ENCODE results near the gene KRCC1.
"Not testable (repeated sequence)": the region's sequence is repeated elsewhere in the genome, so short reads cannot be mapped to it uniquely, and the experiment has no call there.

Gene KRCC1

DNA sequence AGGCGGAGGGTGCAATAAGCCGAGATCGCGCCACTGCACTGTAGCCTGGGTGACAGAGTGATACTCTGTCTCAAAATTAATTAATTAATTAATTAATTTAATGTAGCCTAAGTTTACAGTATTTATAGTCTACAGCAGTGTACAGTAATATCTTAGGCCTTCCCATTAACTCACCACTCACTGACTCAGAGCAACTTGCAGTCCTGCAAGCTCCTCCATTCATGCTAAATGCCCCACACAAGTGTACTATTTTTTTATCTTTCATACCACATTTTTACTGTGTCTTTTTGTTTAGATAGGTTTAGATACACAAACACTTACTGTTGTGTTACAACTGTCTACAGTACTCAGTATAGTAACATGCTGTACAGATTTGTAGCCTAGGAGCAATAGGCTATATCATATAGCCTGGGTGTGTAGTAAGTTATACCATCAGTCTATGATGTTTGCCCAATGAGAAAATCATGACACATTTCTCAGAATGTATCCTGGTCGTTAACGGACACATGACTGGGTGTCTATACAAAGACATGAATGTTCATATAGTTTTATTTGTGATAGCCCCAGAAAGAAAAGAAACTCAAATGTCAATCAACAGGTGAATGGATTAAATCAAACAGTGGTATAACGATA, 23.4 kb downstream of the KRCC1 start:
- H3K9me3 Mint-ChIP-seq, result no peaks in the 10 kb centered on the region
- no peak overlapping the region for H3K4me3 Mint-ChIP-seq
- no peak overlapping the region for H3K27ac Mint-ChIP-seq
- no peaks in the 10 kb centered on the region for H3K27me3 Mint-ChIP-seq
- H3K36me3 Mint-ChIP-seq, result peaks cover 29% of the 10 kb centered on the region
- H3K4me1 Mint-ChIP-seq, result peaks cover 32% of the 10 kb centered on the region

DNA sequence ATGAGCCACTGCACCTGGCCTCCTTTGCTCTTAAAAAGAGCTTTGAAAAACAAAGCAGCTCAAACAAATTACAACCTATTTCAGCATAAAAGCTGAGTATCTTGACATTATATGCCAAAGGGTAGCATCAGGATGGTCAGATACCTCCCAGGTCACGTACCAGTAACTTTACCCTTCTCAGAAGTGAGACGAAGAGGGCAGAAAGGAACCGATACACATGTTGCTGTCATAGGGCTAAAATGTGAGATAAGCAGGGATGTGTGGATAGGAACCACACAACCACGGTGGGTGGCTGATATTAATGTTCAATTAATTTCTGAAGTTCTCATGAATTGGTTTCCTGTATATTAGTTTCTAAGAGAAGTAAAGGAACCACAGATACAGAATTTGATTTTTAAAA, 26.7 kb downstream of the KRCC1 start:
- Mint-ChIP-seq H3K36me3 (peaks cover 23% of the 10 kb centered on the region), H3K27me3 (no peaks in the 10 kb centered on the region), H3K9me3 (no peaks in the 10 kb centered on the region), H3K4me3 (no peak overlapping the region), H3K4me1 (peaks cover 22% of the 10 kb centered on the region), H3K27ac (no peak overlapping the region)

DNA sequence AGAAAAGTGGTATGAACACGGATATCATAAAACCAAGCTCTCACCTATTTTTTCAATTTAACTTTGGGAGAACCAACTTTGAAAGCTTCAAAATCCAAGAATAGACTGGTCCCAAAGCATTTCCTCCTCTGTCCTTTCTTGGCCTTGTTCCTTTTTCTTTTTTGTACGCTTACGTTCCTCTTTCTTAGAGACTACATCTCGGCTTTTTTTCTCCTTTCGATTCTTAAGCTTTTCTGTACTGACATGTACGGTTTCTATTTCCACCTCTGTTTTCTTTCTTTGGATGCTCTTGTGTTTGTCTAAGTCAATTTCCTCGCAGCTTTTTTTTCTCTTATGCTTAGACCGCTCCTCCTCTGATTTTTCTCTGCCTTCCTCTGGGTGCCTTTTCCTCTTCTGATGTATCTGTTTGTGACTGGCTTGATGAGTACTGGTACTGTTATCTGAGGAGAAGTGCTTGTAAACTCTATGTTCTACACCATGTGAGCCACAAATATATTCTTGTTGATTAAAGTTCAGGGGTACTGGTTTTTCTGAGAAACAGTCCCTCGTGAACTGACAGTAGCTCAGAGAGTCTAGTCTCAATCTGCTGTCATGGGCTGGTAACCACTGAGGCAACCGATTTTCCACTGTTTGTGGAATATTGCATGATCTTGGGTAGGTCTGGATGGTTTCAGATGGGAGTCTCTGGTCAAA, 27.7 kb downstream of the KRCC1 start:
- Mint-ChIP-seq H3K36me3 (peaks cover 19% of the 10 kb centered on the region), H3K4me3 (peak overlapping the region; percentile 80), H3K27me3 (no peaks in the 10 kb centered on the region)

DNA sequence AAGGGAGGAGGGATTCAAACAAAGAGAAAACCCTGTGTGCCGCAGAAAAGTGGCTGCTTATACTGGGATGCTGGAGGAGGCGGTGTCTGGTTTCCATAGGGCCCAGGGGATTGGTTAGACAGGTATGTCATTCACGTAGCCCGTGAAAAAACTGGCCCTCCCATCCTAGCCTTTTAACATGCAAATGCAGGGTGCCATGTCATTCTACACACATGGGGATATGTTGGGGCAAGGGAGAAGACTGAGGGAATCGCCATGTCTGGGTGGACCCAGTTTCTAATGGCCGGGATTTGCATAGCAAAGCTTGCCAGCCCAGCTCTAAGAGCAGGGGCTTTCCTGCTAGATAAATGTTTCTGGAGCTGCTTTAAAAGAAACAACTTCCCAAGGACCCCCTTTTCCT, 31.1 kb downstream of the KRCC1 start:
- Mint-ChIP-seq H3K27ac (no peak overlapping the region), H3K4me3 (no peak overlapping the region), H3K9me3 (no peaks in the 10 kb centered on the region), H3K27me3 (no peaks in the 10 kb centered on the region), H3K4me1 (peaks cover 22% of the 10 kb centered on the region), H3K36me3 (peaks cover 15% of the 10 kb centered on the region)

More for the DNA sequence above, 27.7 kb downstream of the KRCC1 start:
- H3K27ac Mint-ChIP-seq, result peak overlapping the region; percentile 94
- peaks cover 22% of the 10 kb centered on the region for H3K4me1 Mint-ChIP-seq
- no peaks in the 10 kb centered on the region for H3K9me3 Mint-ChIP-seq

DNA sequence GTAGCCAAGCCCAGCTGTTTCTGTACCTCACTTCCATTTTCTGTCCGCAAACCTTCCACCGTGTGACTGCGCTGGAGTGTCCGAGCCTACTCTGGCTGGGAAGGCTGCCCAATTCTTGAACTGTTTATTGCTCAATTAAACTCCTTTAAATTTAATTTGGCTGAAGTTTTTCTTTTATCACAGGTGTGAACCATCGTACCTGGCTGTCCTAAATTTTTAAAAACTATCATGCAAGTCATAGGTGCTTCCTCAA, 33.0 kb downstream of the KRCC1 start:
- Mint-ChIP-seq H3K36me3 (peaks cover 3% of the 10 kb centered on the region), H3K4me3 (no peak overlapping the region), H3K27ac (no peak overlapping the region), H3K9me3 (no peaks in the 10 kb centered on the region), H3K4me1 (peaks cover 12% of the 10 kb centered on the region), H3K27me3 (no peaks in the 10 kb centered on the region)

DNA sequence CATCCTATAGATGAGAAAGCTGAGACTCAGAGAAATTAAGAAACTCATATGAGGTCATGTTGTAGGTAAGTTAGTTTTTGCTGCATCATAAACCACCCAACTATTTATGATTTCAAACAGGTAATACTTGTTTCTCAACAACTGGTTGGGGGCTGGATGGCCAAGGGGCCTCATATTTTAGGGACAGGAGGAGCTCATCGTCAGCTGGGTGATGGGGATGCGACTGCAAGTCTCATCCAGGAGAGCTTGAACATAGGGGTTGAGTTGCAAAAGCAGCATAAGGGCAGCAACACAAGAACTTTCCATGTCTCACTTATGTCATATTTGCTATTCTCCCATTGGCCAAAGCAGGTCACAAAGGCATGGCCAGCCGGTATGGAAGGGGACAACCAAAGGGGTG, 35.6 kb downstream of the KRCC1 start:
- no peaks in the 10 kb centered on the region for H3K36me3 Mint-ChIP-seq
- no peaks in the 10 kb centered on the region for H3K9me3 Mint-ChIP-seq
- no peak overlapping the region for H3K4me3 Mint-ChIP-seq
- H3K4me1 Mint-ChIP-seq, result peaks cover 17% of the 10 kb centered on the region
- H3K27me3 Mint-ChIP-seq, result no peaks in the 10 kb centered on the region
- H3K27ac Mint-ChIP-seq, result no peak overlapping the region

DNA sequence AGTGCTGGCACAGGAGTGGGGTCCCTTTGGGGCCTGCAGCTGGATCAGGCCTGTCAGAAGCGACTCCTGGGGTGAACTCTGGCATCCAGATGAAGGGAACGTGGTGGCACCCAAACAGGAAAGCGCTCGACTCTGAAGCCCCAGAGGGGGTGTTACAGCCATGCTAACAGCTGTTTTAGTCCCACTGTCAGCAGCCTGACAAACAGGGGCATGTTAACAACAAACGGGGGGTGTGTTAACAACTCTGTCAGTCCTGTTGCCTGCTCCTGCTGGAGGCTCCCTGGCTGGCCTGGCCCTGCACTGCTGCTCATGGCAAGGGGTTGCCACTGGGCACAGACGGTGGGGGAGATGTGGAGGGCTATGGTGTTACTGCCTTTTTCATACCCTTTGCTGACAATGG, 36.7 kb downstream of the KRCC1 start:
- Mint-ChIP-seq H3K4me3 (no peak overlapping the region), H3K27ac (no peak overlapping the region), H3K27me3 (no peaks in the 10 kb centered on the region), H3K4me1 (peaks cover 21% of the 10 kb centered on the region), H3K36me3 (no peaks in the 10 kb centered on the region), H3K9me3 (no peaks in the 10 kb centered on the region)

DNA sequence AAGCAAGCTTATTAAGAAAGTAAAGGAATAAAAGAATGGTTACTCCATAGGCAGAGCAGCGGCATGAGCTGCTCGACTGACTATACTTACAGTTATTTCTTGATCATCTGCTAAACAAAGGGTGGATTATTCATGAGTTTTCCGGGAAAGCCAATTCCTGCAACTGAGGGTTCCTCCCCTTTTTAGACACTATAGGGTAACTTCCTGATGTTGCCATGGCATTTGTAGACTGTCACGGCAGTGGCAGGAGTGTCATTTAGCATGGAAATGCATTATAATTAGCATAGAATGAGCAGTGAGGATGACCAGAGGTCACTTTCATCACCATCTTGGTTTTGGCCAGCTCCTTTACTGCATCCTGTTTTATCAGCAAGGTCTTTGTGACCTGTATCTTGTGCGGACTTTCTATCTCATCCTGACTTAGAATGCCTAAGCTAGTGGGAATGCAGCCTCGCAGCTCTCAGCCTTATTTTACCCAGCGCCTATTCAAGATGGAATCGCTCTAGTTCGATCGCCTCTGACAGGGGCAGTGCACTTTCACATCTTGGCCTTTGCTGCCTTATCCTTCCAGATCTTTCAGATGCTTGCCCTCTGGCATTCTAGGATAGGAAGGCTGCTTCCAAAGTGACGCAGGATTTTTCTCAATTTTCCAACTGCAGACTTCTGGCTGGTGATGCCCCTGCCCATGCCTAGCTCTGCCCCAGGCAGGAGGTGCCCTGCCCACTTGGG, 37.3 kb downstream of the KRCC1 start:
- H3K9me3 Mint-ChIP-seq, H3K27me3 Mint-ChIP-seq: not testable (repeated sequence)
- peak overlapping the region; percentile 8 for H3K27ac Mint-ChIP-seq

DNA sequence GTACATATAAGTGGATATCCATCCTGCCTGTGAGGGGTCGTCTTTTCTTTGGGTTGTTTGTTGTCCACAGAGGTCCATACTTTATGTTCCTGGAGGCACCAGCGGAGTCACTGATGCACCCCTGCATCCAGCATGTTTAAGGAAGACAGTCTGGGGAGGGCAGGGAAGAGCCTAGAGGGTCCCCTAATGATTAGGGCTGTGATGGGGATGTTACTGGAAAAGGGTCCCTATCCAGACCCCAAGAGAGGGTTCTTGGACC, 37.9 kb downstream of the KRCC1 start:
- H3K9me3 Mint-ChIP-seq, result not testable (repeated sequence)
- peak overlapping the region; percentile 8 for H3K27ac Mint-ChIP-seq

More for the DNA sequence above, 37.3 kb downstream of the KRCC1 start:
- Mint-ChIP-seq H3K4me3 (peak overlapping the region; percentile 99), H3K4me1 (peaks cover 21% of the 10 kb centered on the region)
- not testable (repeated sequence) for H3K36me3 Mint-ChIP-seq

DNA sequence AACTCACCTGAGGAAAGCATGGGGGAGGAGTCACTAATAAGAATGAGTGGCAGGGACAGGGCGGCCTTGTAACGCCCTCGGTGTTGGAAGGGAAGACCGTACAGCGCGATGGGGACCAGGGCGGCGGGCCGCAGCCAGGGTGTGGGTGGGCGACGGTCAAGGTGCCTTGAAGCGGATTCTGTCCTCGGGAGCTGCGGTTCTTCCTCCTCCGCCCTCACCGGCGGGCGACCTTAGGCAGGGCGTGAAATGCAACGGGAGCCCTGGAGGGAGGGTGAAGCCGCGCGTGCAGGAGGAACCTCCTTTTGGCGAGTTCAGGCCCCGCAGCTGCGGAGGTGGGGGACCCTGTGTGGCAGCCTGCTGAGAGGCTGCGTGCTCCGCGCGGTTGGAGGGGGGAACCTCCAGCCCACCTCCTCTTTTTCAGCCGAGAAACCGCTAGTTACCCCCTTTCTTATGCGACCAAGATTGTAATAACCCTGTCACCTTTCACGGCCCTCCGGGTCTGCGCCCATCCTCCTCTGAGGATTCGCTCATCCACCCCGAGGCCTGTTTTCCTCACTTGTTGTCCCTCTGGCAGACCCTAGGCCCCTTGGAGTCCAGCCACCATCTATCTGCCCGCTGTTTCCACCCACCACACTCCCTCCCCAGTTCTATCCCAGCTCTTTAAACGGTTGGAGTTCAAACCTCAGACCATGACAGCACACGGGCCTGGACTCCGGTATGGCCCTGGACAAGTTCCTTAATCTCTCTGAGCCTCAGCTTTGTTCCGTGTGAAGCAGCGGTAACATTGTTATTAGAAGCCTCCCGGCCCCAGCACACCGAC, 38.4 kb downstream of the KRCC1 start:
- Mint-ChIP-seq H3K4me3 (peak overlapping the region; percentile 99), H3K9me3 (no peaks in the 10 kb centered on the region), H3K27ac (peak overlapping the region; percentile 100), H3K4me1 (peaks cover 21% of the 10 kb centered on the region), H3K36me3 (no peaks in the 10 kb centered on the region), H3K27me3 (no peaks in the 10 kb centered on the region)

More for the DNA sequence above, 37.9 kb downstream of the KRCC1 start:
- peaks cover 21% of the 10 kb centered on the region for H3K4me1 Mint-ChIP-seq
- H3K36me3 Mint-ChIP-seq, H3K27me3 Mint-ChIP-seq: not testable (repeated sequence)
- H3K4me3 Mint-ChIP-seq, result peak overlapping the region; percentile 99

DNA sequence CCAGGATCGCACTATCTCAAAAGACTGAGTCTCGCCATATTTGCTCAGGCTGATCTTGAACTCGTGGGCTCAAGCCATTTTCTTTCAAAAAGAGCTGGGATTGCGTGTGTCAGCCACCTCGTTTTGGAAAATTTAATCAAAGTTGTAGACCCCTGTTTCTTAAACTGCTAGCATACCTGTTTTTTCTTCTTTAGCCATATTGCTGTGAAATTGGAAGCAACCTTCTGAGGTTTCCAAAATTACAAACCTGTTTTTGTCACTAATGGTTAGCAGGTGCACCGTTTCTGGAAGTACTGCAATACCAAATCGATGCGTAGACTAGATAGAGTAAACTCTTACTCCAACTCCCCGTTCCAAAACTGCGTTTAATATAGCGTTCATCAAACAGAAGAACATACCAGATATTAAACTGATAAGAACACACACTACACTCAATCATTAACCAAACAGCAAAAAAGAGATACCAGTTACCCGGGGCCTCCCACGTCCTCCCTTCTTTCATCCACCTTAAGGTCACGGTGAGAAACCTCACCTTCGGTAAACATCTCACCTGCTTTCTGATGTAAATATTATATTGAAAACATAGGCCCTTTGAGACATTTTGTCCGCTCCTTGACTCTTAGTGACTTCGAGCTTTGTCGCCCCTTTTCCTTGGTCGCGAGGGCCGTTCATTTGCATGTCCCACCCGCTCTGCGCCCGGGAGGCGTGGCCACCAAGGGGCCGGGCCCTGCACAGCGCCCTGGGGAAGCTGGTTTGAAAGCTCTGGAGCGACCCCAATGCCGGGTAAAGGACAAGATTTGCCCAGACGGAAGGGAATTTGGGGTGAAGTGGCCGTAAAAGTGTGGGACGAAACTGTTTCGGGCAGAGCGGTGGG, 39.3 kb downstream of the KRCC1 start, which contains the start of gene RNU2-63P:
Gene RNU2-63P, minus strand, starts transcription at position 462 of the 874 bp plus-strand sequence.
- H3K27ac Mint-ChIP-seq, result peak within 1 kb of the TSS; percentile 100
- H3K4me1 Mint-ChIP-seq, result peaks cover 21% of the 10 kb centered on the region
- no peaks in the 10 kb centered on the region for H3K27me3 Mint-ChIP-seq
- peak within 1 kb of the TSS; percentile 99 for H3K4me3 Mint-ChIP-seq
- no peaks in the 10 kb centered on the region for H3K9me3 Mint-ChIP-seq
- no peaks in the 10 kb centered on the region for H3K36me3 Mint-ChIP-seq

DNA sequence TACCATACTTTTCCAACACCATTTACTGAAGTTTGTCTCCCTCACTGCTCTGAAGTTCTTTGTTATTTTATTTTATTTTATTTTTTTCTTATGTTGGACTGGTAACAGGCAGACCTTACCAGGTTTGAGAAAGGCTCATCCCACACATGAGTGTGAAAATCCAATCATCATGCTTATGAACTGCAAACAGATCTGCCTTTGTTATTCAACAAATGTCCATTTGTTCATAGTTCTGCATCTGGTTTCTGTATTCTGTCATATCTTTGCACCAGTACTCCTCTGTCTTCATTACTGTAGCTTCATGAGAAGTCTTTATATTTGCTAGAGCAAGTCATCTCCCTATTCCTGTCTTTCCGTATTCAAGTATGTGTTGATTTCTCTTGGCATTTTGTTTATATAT, 44.6 kb downstream of the KRCC1 start:
- H3K4me3 Mint-ChIP-seq, result no peak overlapping the region
- H3K9me3 Mint-ChIP-seq, result no peaks in the 10 kb centered on the region
- H3K27ac Mint-ChIP-seq, result no peak overlapping the region

DNA sequence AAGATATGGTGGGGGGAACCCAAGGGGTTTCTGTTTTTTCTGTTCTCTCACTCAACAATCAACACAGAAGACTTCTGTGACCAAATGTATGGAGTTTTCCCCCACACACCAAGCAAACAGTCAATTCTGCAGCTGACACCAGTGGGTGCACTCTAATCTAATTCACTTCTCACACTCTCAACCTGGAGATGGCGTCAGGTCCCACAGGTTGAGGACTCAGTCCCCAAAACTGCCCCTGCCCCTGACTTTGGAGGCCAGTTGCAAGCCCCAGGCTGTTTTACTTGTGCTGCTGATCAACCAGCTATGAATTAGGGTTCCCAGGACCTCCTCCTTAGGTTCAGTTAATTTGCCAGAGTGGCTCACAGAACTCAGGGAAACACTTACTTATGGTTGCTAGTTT, 45.4 kb downstream of the KRCC1 start:
- Mint-ChIP-seq H3K4me3 (no peak overlapping the region), H3K9me3 (no peaks in the 10 kb centered on the region)

More for the DNA sequence above, 44.6 kb downstream of the KRCC1 start:
- Mint-ChIP-seq H3K27me3 (no peaks in the 10 kb centered on the region), H3K4me1 (peaks cover 4% of the 10 kb centered on the region), H3K36me3 (no peaks in the 10 kb centered on the region)

DNA sequence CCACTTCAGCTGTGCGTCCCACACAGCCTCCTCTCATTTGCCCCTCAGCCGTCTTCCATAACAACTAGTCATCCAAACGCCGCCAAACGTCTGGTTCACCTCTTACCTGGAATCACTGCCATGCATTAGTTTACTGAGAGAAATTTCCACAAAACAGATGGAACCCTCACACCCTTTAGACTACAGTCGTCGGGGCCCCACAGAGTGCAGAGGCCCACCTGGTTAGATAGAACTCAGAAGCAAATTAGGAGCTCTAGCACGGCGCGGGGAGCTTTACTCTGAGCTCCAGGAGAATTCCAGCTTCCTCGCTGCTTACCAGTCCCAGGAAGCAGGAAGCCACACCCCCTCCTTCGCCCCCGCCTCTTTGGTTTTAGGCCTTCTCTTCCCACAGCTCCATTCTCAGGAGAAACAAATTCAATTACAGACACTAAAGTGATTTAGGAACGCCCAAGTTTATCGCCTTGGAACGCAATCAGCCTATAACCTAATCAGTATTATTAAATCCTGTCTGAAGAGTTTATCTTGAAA, 48.6 kb downstream of the KRCC1 start:
- no peaks in the 10 kb centered on the region for H3K9me3 Mint-ChIP-seq
- H3K27me3 Mint-ChIP-seq, result no peaks in the 10 kb centered on the region

More for the DNA sequence above, 45.4 kb downstream of the KRCC1 start:
- H3K27me3 Mint-ChIP-seq, result no peaks in the 10 kb centered on the region
- H3K27ac Mint-ChIP-seq, result no peak overlapping the region
- no peaks in the 10 kb centered on the region for H3K36me3 Mint-ChIP-seq
- H3K4me1 Mint-ChIP-seq, result peaks cover 4% of the 10 kb centered on the region

DNA sequence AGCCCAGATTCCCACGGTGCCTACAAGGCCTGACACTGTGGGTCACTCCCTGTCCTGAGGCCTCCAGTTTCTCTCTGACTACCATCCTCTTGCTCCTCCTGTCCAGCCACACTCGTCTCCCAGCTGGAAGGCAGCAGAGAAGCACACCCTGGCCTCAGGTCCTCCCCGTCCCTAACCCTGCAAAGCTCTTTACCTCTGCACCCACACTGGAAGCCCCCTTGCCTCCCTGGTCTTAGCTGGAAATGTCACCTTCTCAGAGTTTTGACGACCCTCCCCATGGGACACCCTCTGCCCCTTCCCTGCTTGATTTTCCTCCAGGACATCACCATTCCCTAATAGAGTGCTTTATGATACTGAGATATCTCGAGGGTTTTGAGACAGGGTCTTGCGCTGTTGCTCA, 49.8 kb downstream of the KRCC1 start:
- no peaks in the 10 kb centered on the region for H3K36me3 Mint-ChIP-seq
- H3K27me3 Mint-ChIP-seq, result no peaks in the 10 kb centered on the region
- no peak overlapping the region for H3K27ac Mint-ChIP-seq
- peaks cover 6% of the 10 kb centered on the region for H3K4me1 Mint-ChIP-seq
- H3K9me3 Mint-ChIP-seq, result no peaks in the 10 kb centered on the region
- H3K4me3 Mint-ChIP-seq, result no peak overlapping the region

More for the DNA sequence above, 48.6 kb downstream of the KRCC1 start:
- no peaks in the 10 kb centered on the region for H3K36me3 Mint-ChIP-seq
- no peak overlapping the region for H3K4me3 Mint-ChIP-seq
- peaks cover under 1% of the 10 kb centered on the region for H3K4me1 Mint-ChIP-seq
- H3K27ac Mint-ChIP-seq, result no peak overlapping the region
